Stimulated activated CD8-positive, alpha-beta memory T cell treated with anti-CD3 and anti-CD28 coated beads, Interleukin-7, amount 100 ng/mL, for 1 hour (primary cell): ENCODE results near the gene PKP4.

Experiments used
- DNase-seq, 2 donors: peaks; one replicate each; pipeline ENCODE4 v3.0.0-alpha.2; 2020; ENCODE audit warnings: low read depth in 2 of 2

Gene PKP4

DNA sequence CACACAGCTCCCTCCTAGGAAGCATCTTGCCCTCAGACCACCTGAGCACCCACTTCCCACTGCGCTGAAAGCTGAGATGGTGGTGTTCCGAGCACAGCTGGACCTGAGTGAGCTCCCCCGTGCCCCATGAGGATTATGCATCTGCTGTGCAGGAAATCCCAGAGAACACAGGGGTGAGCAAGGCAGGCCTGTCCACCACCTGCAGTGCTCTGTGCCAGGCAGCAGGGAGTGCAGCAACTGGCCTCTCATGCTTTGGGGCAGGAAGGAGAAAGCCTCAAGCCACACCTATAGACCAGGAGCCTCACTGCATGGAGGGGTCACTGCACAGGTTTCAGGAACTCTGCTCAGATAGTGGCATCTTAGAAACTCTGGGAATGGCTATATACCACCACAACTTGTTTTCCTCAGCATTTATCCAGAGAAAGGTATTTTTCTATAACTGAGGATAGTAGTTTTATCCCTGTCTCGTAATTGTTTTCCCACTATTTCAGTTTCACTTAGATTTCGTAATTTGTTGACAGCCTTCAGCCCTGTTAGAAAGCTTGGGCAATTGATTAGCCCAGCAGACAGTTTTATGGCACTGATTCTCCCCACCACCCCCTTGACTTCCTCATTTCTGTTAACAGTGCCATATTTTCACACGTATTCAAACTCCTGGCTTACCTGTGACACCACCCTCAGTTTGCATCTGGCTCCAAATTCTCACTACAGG, 194.1 kb downstream of the PKP4 start:
- no peak for DNase-seq

GRCh38 chr2:158651358-158652057, 194.8 kb downstream of the PKP4 start:
- DNase-seq: no peak

DNA sequence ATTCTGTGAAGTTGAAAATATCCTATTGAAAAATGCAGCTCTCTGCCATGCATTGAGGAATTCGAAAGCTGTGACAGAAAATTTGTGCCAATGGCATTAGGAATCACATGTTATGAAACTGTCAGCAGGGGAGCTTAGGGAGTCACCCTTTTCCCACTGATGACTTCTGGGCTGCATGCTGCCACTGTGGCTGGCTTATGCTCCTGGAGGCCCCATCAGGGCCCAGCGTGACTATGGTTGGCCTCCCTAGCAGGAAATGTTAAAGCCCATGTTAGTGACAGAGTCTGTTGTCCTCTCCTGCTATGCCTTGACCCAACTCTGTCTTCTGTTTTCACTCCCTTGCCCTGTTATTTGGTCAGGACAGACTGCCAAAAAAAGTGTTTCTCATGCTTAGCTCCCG, 198.9 kb downstream of the PKP4 start:
- no peak for DNase-seq

GRCh38 chr2:158656492-158657229, 199.9 kb downstream of the PKP4 start:
- no peak for DNase-seq

- DNase-seq: no peak
Observed at GRCh38 chr2:158658396-158658795, 201.6 kb downstream of the PKP4 start.

DNA sequence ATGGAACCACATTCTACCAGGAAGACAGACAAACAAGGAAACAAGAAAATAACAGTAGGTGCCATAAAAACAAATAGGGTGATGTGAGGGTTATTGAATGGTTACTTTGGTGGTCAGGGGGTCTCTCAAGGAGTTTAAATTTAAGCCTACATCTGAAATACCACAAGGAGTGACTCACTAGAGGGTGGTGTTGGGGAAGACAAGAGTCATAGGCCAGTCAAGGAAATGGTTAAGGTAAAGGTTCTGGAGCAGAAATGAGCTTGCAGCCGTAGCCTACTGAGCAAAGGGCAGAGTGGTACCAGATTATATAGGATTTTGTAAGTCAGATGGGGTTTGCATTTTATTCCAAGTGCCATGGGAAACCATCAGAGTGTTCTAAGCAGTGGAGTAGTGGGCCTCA, 202.7 kb downstream of the PKP4 start:
- DNase-seq: no peak

- DNase-seq: no peak
Observed at GRCh38 chr2:158661231-158661630, 204.5 kb downstream of the PKP4 start.

DNA sequence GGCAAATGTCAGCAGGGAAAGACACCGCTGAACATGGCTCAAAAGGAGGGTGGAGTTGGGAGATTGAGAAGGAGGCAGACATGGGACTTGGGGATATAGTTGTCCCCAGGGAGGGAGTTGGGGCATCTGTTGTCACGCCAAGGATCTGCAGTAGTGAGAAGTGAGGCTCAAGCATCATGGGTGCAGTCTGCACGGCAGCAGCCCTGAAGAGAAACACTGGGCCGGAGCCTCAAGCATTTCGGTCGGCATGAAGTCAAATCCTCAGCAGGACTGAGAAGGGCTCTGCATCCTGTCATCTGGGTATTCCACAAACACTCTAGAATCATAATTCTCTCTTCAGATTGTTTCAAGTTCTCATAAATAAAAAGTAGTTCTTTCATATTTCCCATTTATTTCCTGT, 205.7 kb downstream of the PKP4 start:
- no peak for DNase-seq

- no peak for DNase-seq
Observed at GRCh38 chr2:158663796-158664195, 207.0 kb downstream of the PKP4 start.

DNA sequence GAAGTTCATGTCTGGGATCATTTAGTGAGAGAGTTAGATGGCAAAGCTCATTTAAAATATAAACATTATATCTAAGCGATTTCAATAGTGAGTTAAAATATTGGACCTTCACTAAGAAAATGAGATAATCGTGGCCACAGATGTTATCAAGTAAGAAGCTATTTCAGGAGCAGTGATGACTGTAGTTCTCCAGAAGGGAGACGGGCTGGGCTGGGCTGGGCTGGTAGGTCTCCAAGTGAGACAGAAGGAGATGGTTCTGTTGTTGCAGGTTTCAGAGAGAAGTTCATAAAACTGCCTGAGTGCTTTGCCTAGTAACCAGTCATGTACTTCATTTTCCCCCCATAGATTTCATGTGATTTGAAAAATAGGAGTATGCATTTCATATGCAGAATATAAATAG, 208.2 kb downstream of the PKP4 start:
- DNase-seq: no peak

- no peak for DNase-seq
Observed at GRCh38 chr2:158665536-158666302, 209.0 kb downstream of the PKP4 start.

GRCh38 chr2:158666969-158667368, 210.2 kb downstream of the PKP4 start:
- DNase-seq: no peak

GRCh38 chr2:158667586-158667985, 210.8 kb downstream of the PKP4 start:
- no peak for DNase-seq

GRCh38 chr2:158668001-158668765, 211.4 kb downstream of the PKP4 start:
- DNase-seq: no peak

DNA sequence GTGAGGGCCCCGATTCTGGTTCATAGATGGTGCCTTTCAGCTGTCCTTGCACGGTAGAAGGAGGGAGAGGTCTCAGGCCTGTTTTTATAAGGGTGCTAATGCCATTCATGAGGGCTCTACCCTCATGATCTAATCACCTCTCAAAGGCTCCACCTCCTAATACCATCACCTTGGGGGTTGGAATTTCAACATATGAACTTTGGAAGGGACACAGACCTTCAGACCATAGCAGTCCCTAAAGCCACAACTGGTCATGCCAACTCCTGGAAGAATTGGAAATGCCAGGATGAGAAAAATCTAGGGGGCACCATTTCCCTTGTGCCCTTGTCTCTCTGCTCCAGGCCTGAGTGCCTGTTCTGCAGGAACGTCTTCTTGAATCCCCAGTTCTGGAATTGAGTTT, 213.5 kb downstream of the PKP4 start:
- no peak for DNase-seq

DNA sequence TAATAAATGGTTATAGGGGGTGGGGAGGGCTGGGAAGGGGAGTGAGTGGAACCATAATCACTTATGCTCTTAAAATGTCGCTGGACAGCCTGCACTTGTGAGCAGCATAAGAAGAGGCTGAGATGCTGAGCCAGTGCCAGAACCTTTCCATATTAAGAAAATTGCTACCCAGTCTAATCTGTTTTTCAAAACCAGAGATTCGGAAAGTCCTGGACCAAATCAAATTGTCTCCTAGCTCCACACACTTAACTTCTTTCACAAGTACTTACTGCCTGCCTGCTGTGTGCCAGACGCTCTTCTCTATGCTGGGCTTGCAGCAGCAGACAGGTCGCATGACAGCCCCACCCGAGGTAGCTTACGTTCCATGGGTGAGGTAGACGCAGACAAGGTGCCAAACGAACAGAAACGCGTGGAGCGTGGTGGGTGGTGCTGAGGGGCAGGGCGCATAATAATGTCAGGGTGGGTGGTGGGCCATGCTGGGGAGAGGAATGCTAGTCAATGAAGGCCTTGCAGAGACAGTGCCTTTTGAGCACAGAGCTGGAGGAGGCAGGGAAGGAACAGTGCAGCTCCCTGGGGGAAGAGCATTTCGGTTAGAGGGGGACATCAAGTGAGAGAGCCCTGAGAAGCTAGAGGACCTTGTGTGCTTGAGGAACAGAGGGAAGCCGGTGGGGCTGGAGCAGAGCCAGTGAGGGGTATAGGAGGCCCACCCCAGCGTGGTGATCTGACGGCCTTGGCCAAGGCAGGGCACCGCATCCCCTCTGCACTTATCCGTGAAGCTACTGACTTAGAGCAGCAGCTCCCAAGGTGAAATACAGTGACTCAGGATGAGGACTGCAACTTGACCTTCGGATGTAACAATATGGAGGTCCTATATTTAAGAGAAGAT, 214.9 kb downstream of the PKP4 start:
- no peak for DNase-seq

- DNase-seq: no peak
Observed at GRCh38 chr2:158676295-158676694, 219.5 kb downstream of the PKP4 start.

DNA sequence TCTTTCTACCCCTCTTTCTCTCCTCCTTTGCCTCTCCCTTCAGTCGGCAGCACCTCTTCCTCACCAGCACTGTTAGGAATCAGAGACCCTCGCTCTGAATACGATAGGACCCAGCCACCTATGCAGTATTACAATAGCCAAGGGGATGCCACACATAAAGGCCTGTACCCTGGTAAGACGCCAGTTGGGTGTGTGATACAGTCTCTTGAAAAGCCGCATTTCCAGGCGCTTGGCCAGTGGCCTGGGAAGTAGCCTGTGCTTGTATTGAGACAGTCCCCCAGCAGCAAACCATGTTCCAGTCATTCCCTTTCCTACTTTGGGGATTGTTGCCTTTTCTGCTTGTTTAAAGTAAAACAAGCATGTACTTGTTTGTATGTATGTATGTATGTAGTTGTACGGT, 219.9 kb downstream of the PKP4 start:
- no peak for DNase-seq

DNA sequence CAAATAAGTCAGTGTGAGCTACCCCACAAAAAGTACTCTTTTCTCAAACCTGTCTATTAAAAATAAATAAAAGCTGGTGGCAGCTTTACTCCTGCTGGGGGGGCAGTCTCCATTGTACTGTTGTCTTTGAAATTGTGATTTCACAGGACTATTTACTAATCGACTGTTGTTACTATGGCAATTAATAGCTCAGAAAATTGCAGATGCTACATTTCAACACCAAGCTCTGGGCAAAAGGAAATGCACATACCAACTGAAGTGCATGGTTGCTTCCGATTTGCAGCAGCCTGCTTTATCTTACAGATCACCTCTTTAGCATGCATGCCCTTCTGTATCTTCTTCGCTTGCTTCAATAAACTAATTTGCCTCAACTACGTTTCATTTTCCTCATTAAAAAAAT, 220.8 kb downstream of the PKP4 start:
- no peak for DNase-seq

GRCh38 chr2:158681816-158682215, 225.1 kb downstream of the PKP4 start:
- no peak for DNase-seq
